Stimulated activated CD8-positive, alpha-beta memory T cell treated with anti-CD3 and anti-CD28 coated beads, Interleukin-12 subunit alpha, Interleukin-12 subunit beta, amount 100 ng/mL, for 24 hours (primary cell): Measurements from ENCODE around the gene TMEM53.

ENCODE experiments used
- DNase-seq: peaks from one replicate; pipeline ENCODE4 v3.0.0-alpha.2; 2020; ENCODE audit errors: extremely low read depth

Gene TMEM53

GRCh38 chr1:44647896-44648295 is 26.4 kb downstream of the TMEM53 start:
- no peak for DNase-seq

- no peak for DNase-seq
Observed at GRCh38 chr1:44646261-44647110, 27.8 kb downstream of the TMEM53 start.

GRCh38 chr1:44645476-44646244 is 28.6 kb downstream of the TMEM53 start:
- DNase-seq: no peak

- DNase-seq: no peak
Observed at GRCh38 chr1:44644806-44645205, 29.5 kb downstream of the TMEM53 start.

DNA sequence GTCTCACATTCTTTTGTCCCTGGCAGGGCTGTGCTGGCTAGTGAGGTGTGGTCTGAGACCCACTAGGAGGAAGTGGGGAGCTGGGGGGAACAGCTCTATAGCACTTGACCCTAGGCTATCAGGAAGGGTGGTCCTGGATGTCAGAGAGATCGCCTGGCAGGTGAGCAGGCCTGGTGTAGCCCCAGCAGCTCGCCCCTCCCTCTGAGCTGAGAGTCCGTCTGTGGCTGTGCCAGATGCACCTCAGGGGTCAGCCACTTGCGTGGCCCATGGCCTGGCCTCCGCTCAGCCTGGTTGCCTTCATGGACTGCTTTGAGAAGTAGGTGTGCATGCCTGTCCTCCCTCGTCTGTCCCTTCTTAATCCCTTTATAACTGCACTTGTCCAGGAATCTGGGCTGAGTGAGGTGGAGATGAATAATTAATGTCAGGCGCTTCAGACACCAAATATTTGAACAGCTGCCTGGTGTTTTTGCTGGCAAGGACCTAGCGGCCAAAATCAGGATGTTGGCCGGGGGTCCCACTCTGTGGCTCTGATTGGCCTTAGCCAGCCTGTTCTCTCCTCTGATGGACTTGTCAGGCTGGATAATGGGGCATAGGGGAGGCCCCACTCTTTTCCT is 30.5 kb downstream of the TMEM53 start:
- no peak for DNase-seq

GRCh38 chr1:44642925-44643324 is 31.4 kb downstream of the TMEM53 start:
- no peak for DNase-seq

GRCh38 chr1:44642255-44642654 is 32.0 kb downstream of the TMEM53 start:
- no peak for DNase-seq

DNA sequence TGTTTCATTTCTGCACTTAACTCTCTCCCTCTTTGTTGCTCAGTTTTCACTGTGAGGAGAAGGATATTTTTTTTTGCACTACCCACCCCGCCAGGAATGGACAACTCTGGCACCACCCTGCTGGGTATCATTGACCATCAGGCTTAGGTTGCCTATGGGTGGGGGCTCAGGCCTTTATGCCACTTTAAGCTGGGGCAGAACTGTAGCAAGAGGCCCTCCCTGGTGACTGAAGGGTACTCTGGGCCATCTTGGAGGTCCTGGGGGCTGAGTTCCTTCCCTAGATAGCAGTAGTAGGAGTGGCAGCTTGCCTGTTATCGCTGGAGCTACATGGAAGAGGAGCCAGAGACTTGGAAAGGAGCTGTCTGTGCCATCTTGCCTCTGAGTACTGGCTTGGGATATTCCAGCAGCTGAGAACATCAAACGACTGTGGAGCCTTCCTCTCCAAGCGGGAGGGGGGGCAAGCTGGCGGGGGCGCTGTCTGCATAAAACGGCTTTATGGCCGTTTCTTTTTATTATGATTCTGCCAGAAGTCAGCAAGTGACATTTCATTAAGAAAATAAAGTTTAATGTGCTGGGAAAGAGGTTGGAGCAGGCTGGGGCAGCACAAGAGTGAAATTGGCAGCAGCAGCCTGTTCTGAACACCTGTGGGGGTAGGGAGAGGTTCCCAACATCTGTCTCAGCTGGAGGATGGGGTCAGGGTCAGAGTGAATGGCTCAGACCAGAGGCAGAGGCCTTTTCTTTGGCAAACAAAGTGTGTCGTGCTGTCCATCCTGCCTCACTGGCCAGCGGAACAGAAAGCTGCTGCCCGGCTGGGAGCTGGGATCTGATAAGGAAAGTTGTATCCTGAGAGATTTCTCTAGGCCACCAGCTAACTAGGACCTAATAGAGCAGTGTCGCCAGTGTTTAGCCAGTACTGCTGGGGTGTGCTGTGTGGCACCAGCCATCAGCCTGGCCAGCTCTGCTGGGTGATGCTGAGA is 32.9 kb downstream of the TMEM53 start:
- no peak for DNase-seq

DNA sequence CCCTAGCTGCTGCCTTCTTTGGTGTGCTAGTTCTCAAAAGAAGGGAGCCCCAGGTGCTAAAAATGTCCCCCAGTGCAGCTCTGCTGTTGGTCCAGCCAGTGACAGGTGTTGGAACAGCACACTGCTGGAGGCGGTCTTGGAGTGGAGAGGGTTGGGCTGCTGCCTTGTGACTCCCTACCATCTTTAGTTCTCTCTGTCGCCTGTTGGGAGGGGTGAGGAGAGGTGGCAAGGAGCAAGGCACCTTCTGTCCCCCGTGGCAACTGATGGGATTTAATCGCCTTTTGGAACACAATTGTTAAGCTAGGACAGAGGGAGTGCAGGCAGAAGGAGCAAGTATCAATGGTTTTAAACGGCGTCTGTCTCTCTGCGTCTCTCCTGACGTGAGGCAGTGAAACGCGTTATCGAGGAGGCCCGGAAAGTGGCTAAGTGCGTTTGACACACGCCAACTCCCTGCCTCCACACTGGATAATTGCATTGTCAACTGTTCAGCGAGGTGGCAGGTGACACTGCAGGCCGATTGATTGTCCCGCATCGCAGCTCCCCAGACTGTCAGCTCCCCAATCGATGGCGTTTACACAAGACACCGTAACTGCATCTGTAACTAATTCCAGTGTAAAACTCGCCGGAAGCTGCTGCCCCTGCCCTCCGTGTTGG is 34.0 kb downstream of the TMEM53 start:
- DNase-seq: no peak

- DNase-seq: no peak
Observed at GRCh38 chr1:44637702-44638411, 36.4 kb downstream of the TMEM53 start.

- no peak for DNase-seq
Observed at GRCh38 chr1:44636688-44637598, 37.3 kb downstream of the TMEM53 start.

DNA sequence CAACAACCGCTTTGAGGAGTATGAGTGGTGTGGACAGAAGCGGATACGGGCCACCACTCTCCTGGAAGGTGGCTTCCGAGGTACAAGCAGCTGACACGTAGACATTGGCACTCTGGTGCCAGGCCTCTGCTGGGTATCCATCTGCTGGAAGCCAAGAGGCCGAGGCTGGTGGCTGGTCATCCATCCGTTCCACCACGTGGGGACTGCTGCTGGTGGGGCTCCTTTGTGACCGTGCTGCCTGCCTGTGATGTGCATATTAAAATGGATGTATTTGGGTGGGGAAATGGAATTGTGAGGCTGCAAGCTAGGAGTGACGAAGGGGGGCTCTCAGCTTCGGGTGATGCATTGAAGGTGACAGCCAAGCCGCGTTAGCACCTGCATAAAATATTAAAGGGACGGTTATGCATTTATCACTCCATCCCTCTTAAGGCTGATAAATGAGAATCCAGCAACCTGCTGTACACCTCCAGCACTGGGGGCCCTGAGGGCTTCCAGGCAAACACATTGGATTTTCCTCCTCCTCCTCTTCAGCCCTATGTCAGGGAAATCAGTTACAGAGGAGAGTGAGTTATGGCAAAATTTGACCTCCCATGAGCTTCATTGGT is 38.1 kb downstream of the TMEM53 start:
- no peak for DNase-seq

DNA sequence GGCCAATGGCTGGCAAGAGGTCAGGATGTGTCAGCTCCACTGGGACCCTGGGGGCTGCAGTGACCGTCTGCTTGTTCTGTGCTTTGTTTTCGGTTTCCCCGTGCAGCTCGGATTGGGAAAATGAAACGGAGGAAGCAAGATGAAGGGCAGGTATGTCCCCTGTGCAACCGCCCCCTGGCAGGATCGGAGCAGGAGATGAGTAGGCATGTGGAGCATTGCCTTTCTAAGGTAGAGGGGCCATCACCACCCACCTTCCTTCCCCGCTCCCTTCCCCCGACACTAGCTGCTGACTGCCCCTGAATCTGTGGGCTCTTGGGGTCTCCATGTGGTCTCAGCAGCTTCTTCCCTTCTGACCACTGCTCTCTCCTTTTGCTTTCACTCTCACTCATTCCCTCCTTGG is 38.8 kb downstream of the TMEM53 start:
- DNase-seq: no peak

GRCh38 chr1:44634606-44635189 is 39.6 kb downstream of the TMEM53 start:
- no peak for DNase-seq

GRCh38 chr1:44632598-44632997 is 41.7 kb downstream of the TMEM53 start:
- no peak for DNase-seq

- DNase-seq: peak; percentile 76
Observed at GRCh38 chr1:44631647-44632539, 42.4 kb downstream of the TMEM53 start.

GRCh38 chr1:44631333-44631646 is 43.0 kb downstream of the TMEM53 start:
- no peak for DNase-seq

DNA sequence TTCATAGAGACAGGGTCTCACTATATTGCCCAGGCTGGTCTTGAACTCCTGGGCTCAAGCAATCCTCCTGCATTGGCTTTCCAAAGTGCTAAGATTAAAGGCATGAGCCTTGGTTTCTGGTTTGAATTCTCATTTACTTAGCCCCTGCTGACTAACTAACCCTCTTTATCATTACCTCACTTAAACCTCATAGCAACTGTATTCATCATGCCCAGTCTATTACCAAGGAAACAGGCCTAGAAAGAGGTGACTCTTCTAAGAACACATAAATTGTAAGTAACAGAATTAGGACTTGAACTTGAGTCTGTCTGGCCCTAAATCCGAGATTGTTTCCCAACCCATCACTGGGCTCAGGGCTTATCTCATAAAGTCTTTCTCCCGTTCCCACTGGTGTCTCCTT is 44.2 kb downstream of the TMEM53 start:
- no peak for DNase-seq
